Vagina (tissue), 2 donors: ENCODE data around the gene INPP5F. TPM values are rescaled to one million over a fixed set of nuclear protein-coding genes. Genes with fewer than 3 reads are reported as not detected.
"Not testable (repeated sequence)": the region's sequence is repeated elsewhere in the genome, so short reads cannot be mapped to it uniquely, and the experiment has no call there.

Experiments used
- DNase-seq, 2 donors: peaks; one replicate each; pipeline ENCODE4 v3.0.0-alpha.2; 2017; ENCODE audit errors: extremely low spot score in 2 of 2
- H3K27ac ChIP-seq: fragments of 200-600 bp; sonication (generic); one replicate; pipeline ENCODE4 v1.5.1; 2019
- H3K27me3 ChIP-seq: fragments of 200-600 bp; sonication (generic); one replicate; pipeline ENCODE4 v1.5.1; 2019
- H3K36me3 ChIP-seq, 2 donors: fragments of 200-600 bp; sonication (generic); one replicate each; pipeline ENCODE4 v1.5.1; 2017 to 2019
- H3K4me1 ChIP-seq: fragments of 200-600 bp; sonication (generic); one replicate; pipeline ENCODE4 v1.5.1; 2019
- H3K4me3 ChIP-seq, 2 donors: fragments of 200-600 bp; sonication (generic); 1 replicate in 1 of 2; 2 replicates in 1 of 2; pipeline ENCODE4 v1.5.1; 2016 to 2019
- H3K9me3 ChIP-seq: fragments of 200-600 bp; sonication (generic); one replicate; pipeline ENCODE4 v1.5.1; 2019
- POLR2A ChIP-seq, 2 donors: fragments of 450-650 bp; IDR thresholded peaks; one replicate each; pipeline ENCODE4 v1.6.1; 2017; ENCODE audit warnings: antibody characterized with exemption in 2 of 2, mild to moderate bottlenecking in 2 of 2, moderate library complexity in 2 of 2
- POLR2AphosphoS5 ChIP-seq, 2 donors: sonication (generic); formaldehyde crosslinking; IDR thresholded peaks; one replicate each; pipeline ENCODE4 v1.9.0; 2017; ENCODE audit warnings: antibody characterized with exemption in 2 of 2, mild to moderate bottlenecking in 2 of 2, low read depth in 1 of 2; ENCODE audit not compliant: insufficient read depth in 1 of 2
- intact Hi-C: fragments of 100-400 bp; cut with DNase I; formaldehyde crosslinking; loops from one replicate; pipeline ENCODE4 v1.15.1; 2023
- total RNA-seq: library from RNA; depleted of rRNA; stranded (reverse); fragments of >200 nt; gene quantifications from one replicate; pipeline ENCODE4 v1.2.3, GENCODE V29; 2016
- TF ChIP-seq, protein P1 (sequence below), 3 experiments: fragments of 450-650 bp in 2 of 3; fragments of 200-600 bp in 1 of 3; sonication (generic) in 1 of 3; IDR thresholded peaks; one replicate each; pipeline ENCODE4 v1.5.1; 2017 to 2019; ENCODE audit warnings: antibody characterized with exemption in 3 of 3, mild to moderate bottlenecking in 2 of 3, moderate library complexity in 2 of 3

The INPP5F gene
- total RNA-seq, 1 donor from 2014 or later: 18.4 TPM

DNA sequence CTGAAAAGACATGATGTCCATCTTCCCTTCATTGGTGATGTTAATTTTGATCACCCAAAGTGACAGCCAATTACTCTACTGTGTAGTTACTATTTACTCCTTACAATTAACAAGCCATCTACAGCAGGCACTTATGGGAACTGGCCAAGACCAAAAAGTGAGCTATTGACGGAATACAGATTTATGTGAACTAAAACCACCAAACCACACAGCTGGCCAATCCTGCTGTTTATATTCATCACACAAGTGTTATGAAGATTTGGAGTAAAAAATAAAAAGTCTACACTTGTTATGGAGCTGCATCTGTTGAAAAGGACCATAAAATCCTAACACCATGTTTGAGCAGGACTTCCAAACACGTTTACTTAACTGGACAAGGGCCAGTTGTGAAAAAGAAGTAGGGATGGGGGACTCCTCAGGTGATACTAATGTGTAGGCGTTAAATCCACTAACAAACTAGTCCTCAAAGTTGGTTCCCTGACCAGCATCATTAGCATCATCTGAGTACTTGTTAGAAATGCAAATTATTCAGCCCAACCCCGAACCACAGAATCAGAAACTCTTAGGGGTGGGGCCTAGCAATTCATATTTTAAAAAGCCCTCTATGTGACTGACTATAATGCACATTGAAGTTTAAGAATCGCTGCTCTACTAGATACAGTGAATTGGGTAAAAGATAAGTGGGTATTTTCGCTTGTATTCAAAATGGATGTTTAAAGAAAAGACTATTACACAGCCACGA lies 135.2 kb downstream of the INPP5F start:
- no peak overlapping the region for H3K4me3 ChIP-seq
- H3K9me3 ChIP-seq: no peaks in the 10 kb centered on the region
- intact Hi-C loops: no loop called here
- TF ChIP-seq, protein P1, sequence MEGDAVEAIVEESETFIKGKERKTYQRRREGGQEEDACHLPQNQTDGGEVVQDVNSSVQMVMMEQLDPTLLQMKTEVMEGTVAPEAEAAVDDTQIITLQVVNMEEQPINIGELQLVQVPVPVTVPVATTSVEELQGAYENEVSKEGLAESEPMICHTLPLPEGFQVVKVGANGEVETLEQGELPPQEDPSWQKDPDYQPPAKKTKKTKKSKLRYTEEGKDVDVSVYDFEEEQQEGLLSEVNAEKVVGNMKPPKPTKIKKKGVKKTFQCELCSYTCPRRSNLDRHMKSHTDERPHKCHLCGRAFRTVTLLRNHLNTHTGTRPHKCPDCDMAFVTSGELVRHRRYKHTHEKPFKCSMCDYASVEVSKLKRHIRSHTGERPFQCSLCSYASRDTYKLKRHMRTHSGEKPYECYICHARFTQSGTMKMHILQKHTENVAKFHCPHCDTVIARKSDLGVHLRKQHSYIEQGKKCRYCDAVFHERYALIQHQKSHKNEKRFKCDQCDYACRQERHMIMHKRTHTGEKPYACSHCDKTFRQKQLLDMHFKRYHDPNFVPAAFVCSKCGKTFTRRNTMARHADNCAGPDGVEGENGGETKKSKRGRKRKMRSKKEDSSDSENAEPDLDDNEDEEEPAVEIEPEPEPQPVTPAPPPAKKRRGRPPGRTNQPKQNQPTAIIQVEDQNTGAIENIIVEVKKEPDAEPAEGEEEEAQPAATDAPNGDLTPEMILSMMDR (IDR thresholded peaks at IDR 0.05): no peak
- no peak for TF ChIP-seq POLR2A (IDR thresholded peaks at IDR 0.05)
- no peak for TF ChIP-seq POLR2AphosphoS5 (IDR thresholded peaks at IDR 0.05; ENCODE audit: insufficient read depth in 1 of 2, low read depth in 1 of 2)
- H3K36me3 ChIP-seq: peaks cover 0 to 6% of the 10 kb centered on the region in 2 donors
- H3K27ac ChIP-seq: no peak overlapping the region
- DNase-seq: no peak
- no peaks in the 10 kb centered on the region for H3K27me3 ChIP-seq
- H3K4me1 ChIP-seq: peaks cover 26% of the 10 kb centered on the region

DNA sequence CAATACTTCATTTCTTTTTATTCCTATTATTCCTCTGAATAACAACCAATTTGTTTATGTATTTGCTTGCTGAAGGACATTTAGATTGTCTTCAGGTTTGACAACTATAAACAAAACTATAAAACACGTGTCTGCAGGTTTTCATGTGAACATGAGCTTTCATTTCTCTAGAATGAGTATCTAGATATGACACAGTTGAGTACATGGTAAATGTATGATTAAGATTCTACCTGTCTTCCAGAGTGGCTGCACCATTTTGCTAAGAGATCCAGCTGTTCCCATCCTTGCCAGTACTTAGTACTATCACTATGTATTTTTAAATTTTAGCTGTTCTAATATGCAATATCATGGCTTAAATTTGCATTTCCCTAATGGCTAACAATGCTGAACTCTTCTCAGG lies 136.7 kb downstream of the INPP5F start:
- intact Hi-C loops: no loop called here
- TF ChIP-seq, protein P1 (IDR thresholded peaks at IDR 0.05): no peak
- no peak for TF ChIP-seq POLR2A (IDR thresholded peaks at IDR 0.05)
- no peak for TF ChIP-seq POLR2AphosphoS5 (IDR thresholded peaks at IDR 0.05; ENCODE audit: insufficient read depth in 1 of 2, low read depth in 1 of 2)
- H3K9me3 ChIP-seq: no peaks in the 10 kb centered on the region
- H3K4me1 ChIP-seq: peaks cover 41% of the 10 kb centered on the region
- H3K27me3 ChIP-seq: no peaks in the 10 kb centered on the region
- DNase-seq: no peak
- H3K27ac ChIP-seq: no peak overlapping the region
- H3K4me3 ChIP-seq: no peak overlapping the region
- H3K36me3 ChIP-seq: no peaks in the 10 kb centered on the region

DNA sequence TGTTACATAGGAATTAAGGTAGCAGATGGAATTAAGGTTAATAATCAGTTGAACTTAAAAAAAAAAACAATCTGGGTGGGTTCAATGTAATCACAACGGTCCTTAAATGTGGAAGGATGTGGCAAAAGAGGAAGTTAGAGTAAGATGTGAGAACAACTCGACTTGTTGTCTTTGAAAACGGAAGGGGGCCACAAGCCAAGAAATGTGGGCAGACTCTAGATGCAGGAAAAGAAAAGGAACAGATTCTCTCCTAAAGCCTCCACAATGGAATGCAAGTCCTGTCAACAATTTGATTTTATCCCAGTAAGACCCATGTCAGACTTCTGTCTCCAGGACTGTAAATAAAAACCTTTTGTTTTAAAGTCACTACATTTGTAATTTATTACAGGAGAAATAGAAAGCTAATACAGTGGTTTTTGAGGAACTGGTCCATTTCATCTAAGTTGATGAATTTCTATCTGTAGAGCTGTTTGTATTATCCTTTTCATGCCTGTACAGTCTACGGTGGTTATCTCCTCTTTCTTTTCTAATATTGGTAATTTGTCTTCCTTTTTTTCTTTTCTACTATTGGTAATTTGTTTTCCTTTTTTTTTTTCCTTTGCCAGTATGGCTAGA lies 138.2 kb downstream of the INPP5F start:
- Histone ChIP-seq H3K9me3 (no peaks in the 10 kb centered on the region), H3K27ac (no peak overlapping the region), H3K4me3 (no peak overlapping the region), H3K36me3 (no peaks in the 10 kb centered on the region), H3K4me1 (peaks cover 56% of the 10 kb centered on the region), H3K27me3 (no peaks in the 10 kb centered on the region)
- no peak for TF ChIP-seq POLR2A (IDR thresholded peaks at IDR 0.05)
- no peak for TF ChIP-seq POLR2AphosphoS5 (IDR thresholded peaks at IDR 0.05; ENCODE audit: insufficient read depth in 1 of 2, low read depth in 1 of 2)
- TF ChIP-seq, protein P1 (IDR thresholded peaks at IDR 0.05): no peak
- no peak for DNase-seq
- intact Hi-C loops: no loop called here

DNA sequence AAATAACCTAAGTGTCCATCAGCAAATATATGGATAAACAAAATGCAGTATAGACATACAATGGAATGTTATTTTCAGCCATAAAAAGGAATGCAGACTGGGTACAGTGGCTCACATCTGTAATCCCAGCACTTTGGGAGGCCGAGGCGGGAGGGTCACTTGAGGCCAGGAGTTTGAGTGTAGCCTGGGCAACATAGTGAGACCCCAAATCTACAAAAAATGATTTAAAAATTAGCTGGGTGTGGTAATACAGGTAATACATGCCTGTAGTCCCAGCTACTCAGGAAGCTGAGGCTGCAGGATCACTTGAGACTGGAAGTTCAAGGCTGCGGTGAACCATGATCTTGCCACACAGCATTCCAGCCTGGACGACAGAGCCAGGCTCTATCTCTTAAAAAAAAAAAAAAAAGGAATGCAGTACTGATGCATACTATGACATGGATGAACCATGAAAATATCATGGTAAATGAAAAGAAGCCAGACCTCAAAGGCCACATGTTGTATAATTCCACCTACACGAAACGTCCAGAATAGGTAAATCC lies 139.9 kb downstream of the INPP5F start:
- intact Hi-C loops: no loop called here
- Histone ChIP-seq H3K36me3 (no peaks in the 10 kb centered on the region), H3K4me1 (peaks cover 67% of the 10 kb centered on the region), H3K4me3 (no peak overlapping the region), H3K9me3 (no peaks in the 10 kb centered on the region), H3K27me3 (no peaks in the 10 kb centered on the region), H3K27ac (no peak overlapping the region)
- TF ChIP-seq, protein P1 (IDR thresholded peaks at IDR 0.05): no peak
- no peak for TF ChIP-seq POLR2AphosphoS5 (IDR thresholded peaks at IDR 0.05; ENCODE audit: insufficient read depth in 1 of 2, low read depth in 1 of 2)
- no peak for TF ChIP-seq POLR2A (IDR thresholded peaks at IDR 0.05)
- DNase-seq: no peak

DNA sequence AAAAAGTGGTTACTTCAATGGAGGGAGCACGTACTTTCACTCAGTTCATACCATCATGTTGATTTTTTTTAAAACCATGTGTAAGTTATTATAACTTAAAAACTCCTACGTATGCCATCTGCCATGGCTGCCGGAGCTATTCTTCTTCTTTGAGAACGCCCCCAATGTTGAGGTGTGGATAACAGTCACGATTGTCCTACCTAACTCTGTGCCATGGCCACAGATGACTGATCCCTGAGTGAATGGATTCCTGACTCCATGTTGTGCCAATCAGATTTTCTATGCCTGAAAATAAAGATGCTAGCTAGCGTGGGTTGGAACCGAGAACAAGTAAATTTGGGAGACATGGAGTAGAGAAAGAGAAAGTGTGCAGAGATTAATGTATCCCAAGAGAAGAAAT lies 141.5 kb downstream of the INPP5F start:
- Histone ChIP-seq H3K4me3 (no peak overlapping the region), H3K27ac (no peak overlapping the region), H3K9me3 (no peaks in the 10 kb centered on the region), H3K36me3 (no peaks in the 10 kb centered on the region), H3K4me1 (peaks cover 64% of the 10 kb centered on the region), H3K27me3 (no peaks in the 10 kb centered on the region)
- TF ChIP-seq POLR2A (IDR thresholded peaks at IDR 0.05) (no peak), POLR2AphosphoS5 (IDR thresholded peaks at IDR 0.05; ENCODE audit: insufficient read depth in 1 of 2, low read depth in 1 of 2) (no peak)
- TF ChIP-seq, protein P1 (IDR thresholded peaks at IDR 0.05): no peak
- no peak for DNase-seq
- intact Hi-C loops: no loop called here

DNA sequence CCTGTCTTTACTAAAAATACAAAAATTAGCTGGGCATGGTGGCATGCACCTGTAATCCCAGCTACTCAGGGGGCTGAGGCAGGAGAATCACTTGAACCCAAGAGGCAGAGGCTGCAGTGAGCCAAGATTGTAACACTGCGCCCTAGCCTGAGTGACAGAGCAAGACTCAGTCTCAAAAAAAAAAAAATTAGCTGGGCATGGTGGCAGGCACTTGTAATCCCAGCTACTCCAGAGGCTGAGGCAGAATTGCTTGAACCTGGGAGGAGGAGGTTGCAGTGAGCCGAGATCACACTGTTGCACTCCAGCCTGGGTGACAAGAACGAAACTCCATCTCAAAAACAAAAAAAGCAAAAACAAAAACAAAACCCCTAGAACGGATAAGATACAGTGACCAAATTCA lies 143.5 kb downstream of the INPP5F start:
- H3K27me3 ChIP-seq, H3K4me3 ChIP-seq, H3K36me3 ChIP-seq, DNase-seq, intact Hi-C loops, H3K27ac ChIP-seq, H3K9me3 ChIP-seq: not testable (repeated sequence)
- peaks cover 71% of the 10 kb centered on the region for H3K4me1 ChIP-seq
